GM12878 (cell line): ENCODE measurements around the gene CD207. TPM values are rescaled to one million over a fixed set of nuclear protein-coding genes. Genes with fewer than 3 reads are reported as not detected.

Experiments used
- ATAC-seq: fragments of 200-7000 bp; cut with Tn5 transposase; 3 replicates; pipeline ENCODE4 v1.9.1; 2020; ENCODE audit warnings: mild to moderate bottlenecking, moderate library complexity
- BruUV-seq: library from RNA; stranded (reverse); fragments of 400-500 nt; replicated peaks from 2 replicates; lab custom pipeline; 2021; lab: Mats Ljungman, UMichigan
- CTCF ChIA-PET: fragments of 300-600 bp; sonication (Branson Sonifier 250); formaldehyde crosslinking; extraction: SDS; loops from one replicate; lab custom pipeline; 2021; ENCODE audit warnings: inconsistent platforms; lab: Yijun Ruan, JAX
- POLR2A ChIA-PET: fragments of 350-600 bp; formaldehyde crosslinking; extraction: SDS; loops from one replicate; lab custom pipeline; 2021; ENCODE audit warnings: inconsistent platforms; lab: Charles Lee
- RAD21 ChIA-PET: fragments of 300-600 bp; sonication (Branson Sonifier 250); formaldehyde crosslinking; loops from one replicate; lab custom pipeline; 2023; ENCODE audit warnings: antibody characterized with exemption; ENCODE audit not compliant: unreplicated experiment; lab: Charles Lee
- SMC1A ChIA-PET: fragments of 300-600 bp; sonication (Branson Sonifier 250); formaldehyde crosslinking; loops from one replicate; lab custom pipeline; 2023; ENCODE audit not compliant: unreplicated experiment, uncharacterized antibody; lab: Charles Lee
- DNase-seq: peaks from one replicate; pipeline ENCODE4 v3.0.0-alpha.2; 2011; ENCODE audit warnings: low read depth, low spot score
- FAIRE-seq: peaks from 3 replicates; lab custom pipeline; 2011; peaks lifted over from hg19 to GRCh38; lab: Jason Lieb, UNC
- H2AFZ ChIP-seq: 2 replicates; pipeline ENCODE4 v1.6.0; 2011; ENCODE audit warnings: low read depth, low read length, control low read depth; ENCODE audit not compliant: control insufficient read depth
- H3K27ac ChIP-seq: 2 replicates; pipeline ENCODE4 v1.5.1; 2011; ENCODE audit warnings: control low read depth; ENCODE audit not compliant: control insufficient read depth, insufficient read depth
- H3K27me3 ChIP-seq, 2 experiments: replicated peaks in 1 of 2; 2 replicates each; pipeline versions ENCODE4 v1.6.0 to v1.6.1; 2011; ENCODE audit warnings: low read length in 1 of 2; ENCODE audit not compliant: control insufficient read depth in 2 of 2, insufficient read depth in 2 of 2
- H3K36me3 ChIP-seq, 2 experiments: 2 replicates each; pipeline ENCODE4 v1.5.1; 2011; ENCODE audit warnings: low read length in 1 of 2; ENCODE audit not compliant: control insufficient read depth in 2 of 2, insufficient read depth in 2 of 2
- H3K4me1 ChIP-seq: 2 replicates; pipeline ENCODE4 v1.6.1; 2011; ENCODE audit warnings: mild to moderate bottlenecking, low read length, moderate library complexity, mixed read lengths; ENCODE audit not compliant: control insufficient read depth, insufficient read depth
- H3K4me2 ChIP-seq: 2 replicates; pipeline ENCODE4 v1.6.0; 2011; ENCODE audit warnings: control low read depth; ENCODE audit not compliant: control insufficient read depth, insufficient read depth
- H3K4me3 ChIP-seq: fragments of 200-600 bp; sonication (generic); 2 replicates; pipeline ENCODE4 v1.5.1; 2016
- H3K79me2 ChIP-seq: 2 replicates; pipeline ENCODE4 v1.6.0; 2011; ENCODE audit warnings: low read length; ENCODE audit not compliant: control insufficient read depth, insufficient read depth
- H3K9ac ChIP-seq: 2 replicates; pipeline ENCODE4 v1.8.0; 2011; ENCODE audit warnings: low read length, control low read depth, mixed read lengths; ENCODE audit not compliant: control insufficient read depth, insufficient read depth
- H3K9me3 ChIP-seq: replicated peaks from 3 replicates; pipeline ENCODE4 v1.5.1; 2011; ENCODE audit warnings: mild to moderate bottlenecking, low read length; ENCODE audit not compliant: control insufficient read depth, insufficient read depth
- H4K20me1 ChIP-seq: 2 replicates; pipeline ENCODE4 v1.6.0; 2011; ENCODE audit not compliant: control insufficient read depth, insufficient read depth
- BCL3 ChIP-seq: IDR thresholded peaks from 2 replicates; pipeline ENCODE4 v1.6.1; 2011; ENCODE audit warnings: borderline replicate concordance, low read depth, mild to moderate bottlenecking, moderate library complexity, low read length; ENCODE audit not compliant: insufficient read depth, poor library complexity, severe bottlenecking
- HSF1 ChIP-seq: fragments of 150-350 bp; IDR thresholded peaks from 2 replicates; pipeline ENCODE4 v1.6.1; 2014; ENCODE audit warnings: mild to moderate bottlenecking, low read depth, low read length
- IKZF1 ChIP-seq: fragments of 450-650 bp; conservative IDR thresholded peaks from 2 replicates; pipeline ENCODE4 v1.6.1; 2017; ENCODE audit warnings: antibody characterized with exemption, mild to moderate bottlenecking
- LARP7 ChIP-seq: fragments of 450-650 bp; IDR thresholded peaks from 2 replicates; pipeline ENCODE4 v1.6.1; 2017; ENCODE audit warnings: mild to moderate bottlenecking
- POU2F2 ChIP-seq: IDR thresholded peaks from 3 replicates; pipeline ENCODE4 v1.6.1; 2011; ENCODE audit warnings: low read depth, mild to moderate bottlenecking, low read length, borderline replicate concordance
- ZNF384 ChIP-seq: IDR thresholded peaks from 2 replicates; pipeline ENCODE4 v1.6.1; 2012; ENCODE audit warnings: low read depth, mild to moderate bottlenecking, low read length, improper control_type of control experiment, borderline replicate concordance
- WGBS: methylation state at CpG from one replicate; pipeline ENCODE4 v1.1.6; 2016; ENCODE audit warnings: low lambda C conversion rate; ENCODE audit not compliant: insufficient replicate concordance, insufficient coverage; ENCODE audit errors: missing lambda C conversion rate; 5-methylcytosine and 5-hydroxymethylcytosine counted together
- in situ Hi-C: fragments of 300-500 bp; cut with MboI; formaldehyde crosslinking; loops from 9 replicates; pipeline ENCODE4 v1.14.3; 2018; ENCODE audit warnings: mixed read lengths
- intact Hi-C: fragments of 100-400 bp; cut with micrococcal nuclease; formaldehyde crosslinking; loops from one replicate; pipeline ENCODE4 v1.14.2; 2022; ENCODE audit not compliant: unreplicated experiment
- polyA plus RNA-seq, 11 experiments: library from polyadenylated mRNA; depleted of rRNA in 4 of 11; unstranded in 6 of 11; stranded (reverse) in 5 of 11; fragments of >200 nt; fragmentation: Nextera tagmentation in 4 of 11; fragmentation: Illumina TruSeq in 1 of 11; extraction: Ambion mirVana in 4 of 11; extraction: Trizol in 1 of 11; gene quantifications; 1 replicate in 1 of 11; 2 replicates in 10 of 11; pipeline versions ENCODE4 v1.2.1 to v1.2.3, GENCODE V29; 2011 to 2016; ENCODE audit warnings: inconsistent platforms in 2 of 11, missing spikeins in 2 of 11, low read depth in 1 of 11
- total RNA-seq, 4 experiments: library from RNA; depleted of rRNA in 3 of 4; stranded (reverse); fragments of >200 nt in 3 of 4; fragmentation: Illumina TruSeq in 1 of 4; extraction: Trizol in 1 of 4; gene quantifications; 2 replicates each; pipeline versions ENCODE4 v1.2.1 to v1.2.3, GENCODE V29; 2013 to 2021
- TF ChIP-seq, protein P1 (sequence below): IDR thresholded peaks from 2 replicates; pipeline ENCODE4 v1.6.1; 2011; ENCODE audit warnings: borderline replicate concordance, low read depth, mild to moderate bottlenecking, moderate library complexity, mixed read lengths, low read length; ENCODE audit not compliant: insufficient read depth; ENCODE audit errors: extremely low read length

CD207 gene
- total and polyA plus RNA-seq, 10 of the 15 experiments (the other 5 are each of a cell fraction or from before 2014, with no cell fraction given), result not detected

DNA sequence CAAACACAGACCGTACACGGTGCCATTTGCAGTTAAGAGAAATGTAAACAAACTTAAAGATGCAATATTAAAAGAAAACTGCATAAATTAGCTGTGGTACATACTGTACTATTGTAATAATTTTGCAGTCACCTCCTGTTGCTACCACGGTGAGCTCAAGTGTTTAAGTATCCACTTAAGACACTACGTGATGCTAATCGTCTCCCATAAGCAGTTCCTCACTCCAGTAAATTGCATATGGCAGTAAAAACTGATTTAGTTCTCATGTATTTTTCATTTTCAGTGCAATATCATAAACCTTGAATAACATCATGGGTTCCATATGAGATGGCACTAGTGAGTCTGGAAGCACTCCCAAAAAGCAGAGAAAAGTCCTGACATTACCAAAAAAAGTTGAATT lies 29.6 kb downstream of the CD207 start:
- H3K9ac ChIP-seq, result no peak overlapping the region
- H3K36me3 ChIP-seq, result no peaks in the 10 kb centered on the region
- ChIA-PET RAD21 (no interaction called here), CTCF (no interaction called here)
- no peak overlapping the region for H3K27ac ChIP-seq
- in situ Hi-C loops, result no loop called here
- no peaks in the 10 kb centered on the region for H3K27me3 ChIP-seq
- no peak for ATAC-seq
- TF ChIP-seq ZNF384, result no peak
- TF ChIP-seq, protein P1, sequence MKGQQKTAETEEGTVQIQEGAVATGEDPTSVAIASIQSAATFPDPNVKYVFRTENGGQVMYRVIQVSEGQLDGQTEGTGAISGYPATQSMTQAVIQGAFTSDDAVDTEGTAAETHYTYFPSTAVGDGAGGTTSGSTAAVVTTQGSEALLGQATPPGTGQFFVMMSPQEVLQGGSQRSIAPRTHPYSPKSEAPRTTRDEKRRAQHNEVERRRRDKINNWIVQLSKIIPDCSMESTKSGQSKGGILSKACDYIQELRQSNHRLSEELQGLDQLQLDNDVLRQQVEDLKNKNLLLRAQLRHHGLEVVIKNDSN, result no peak
- no peak for TF ChIP-seq IKZF1
- no peak for TF ChIP-seq BCL3
- TF ChIP-seq LARP7, result no peak
- TF ChIP-seq POU2F2, result no peak
- TF ChIP-seq HSF1, result no peak
- TF ChIP-seq, all 136 proteins: peak for 0
- 43% methylated on average over 5 of the region's 5 CpGs for WGBS
- FAIRE-seq (no peak), DNase-seq (no peak)
- Histone ChIP-seq H3K4me3 (no peak overlapping the region), H2AFZ (no peak overlapping the region), H3K9me3 (no peaks in the 10 kb centered on the region), H4K20me1 (no peaks in the 10 kb centered on the region), H3K79me2 (no peaks in the 10 kb centered on the region), H3K4me1 (no peaks in the 10 kb centered on the region), H3K4me2 (no peak overlapping the region)
- POLR2A ChIA-PET, result no interaction called here
- intact Hi-C loops, result no loop called here
- no TSS peak for BruUV-seq
- SMC1A ChIA-PET, result no interaction called here
